Keratinocyte (primary cell): ENCODE data around the gene TIAL1. TPM values are rescaled to one million over a fixed set of nuclear protein-coding genes. Genes with fewer than 3 reads are reported as not detected.

ENCODE experiments used
- DNase-seq: peaks from one replicate; pipeline ENCODE4 v3.0.0-alpha.2; 2011; ENCODE audit warnings: low read depth, missing footprints, low spot score
- FAIRE-seq: peaks from 2 replicates; lab custom pipeline; 2011; peaks lifted over from hg19 to GRCh38; lab: Jason Lieb, UNC
- H2AFZ ChIP-seq: 2 replicates; pipeline ENCODE4 v1.6.0; 2012; ENCODE audit warnings: low read length, control low read depth, inconsistent platforms; ENCODE audit not compliant: control insufficient read depth
- H3K27ac ChIP-seq: 2 replicates; pipeline ENCODE4 v1.5.1; 2011; ENCODE audit warnings: low read length; ENCODE audit not compliant: control insufficient read depth, insufficient read depth
- H3K27me3 ChIP-seq: 3 replicates; pipeline ENCODE4 v1.6.0; 2011; ENCODE audit warnings: low read length; ENCODE audit not compliant: control insufficient read depth, insufficient read depth; ENCODE audit errors: extremely low read depth
- H3K36me3 ChIP-seq, 2 experiments: 2 replicates in 1 of 2; 3 replicates in 1 of 2; pipeline ENCODE4 v1.5.1; 2011; ENCODE audit warnings: low read length in 2 of 2, mild to moderate bottlenecking in 1 of 2; ENCODE audit not compliant: control insufficient read depth in 2 of 2, insufficient read depth in 2 of 2; ENCODE audit errors: extremely low read depth in 1 of 2
- H3K4me1 ChIP-seq: 3 replicates; pipeline ENCODE4 v1.5.1; 2011; ENCODE audit warnings: low read length; ENCODE audit not compliant: control insufficient read depth, insufficient read depth; ENCODE audit errors: extremely low read depth
- H3K4me2 ChIP-seq: 3 replicates; pipeline ENCODE4 v1.6.0; 2011; ENCODE audit warnings: low read depth, low read length; ENCODE audit not compliant: control insufficient read depth, insufficient read depth; ENCODE audit errors: extremely low read depth
- H3K4me3 ChIP-seq, 3 experiments: fragments of 200-600 bp in 1 of 3; sonication (generic) in 1 of 3; 2 replicates in 2 of 3; 3 replicates in 1 of 3; pipeline ENCODE4 v1.5.1; 2011 to 2016; ENCODE audit warnings: low read length in 3 of 3, mild to moderate bottlenecking in 3 of 3, control low read depth in 2 of 3, inconsistent platforms in 1 of 3, low read depth in 1 of 3, mixed read lengths in 1 of 3, mixed run types in 1 of 3, moderate library complexity in 1 of 3; ENCODE audit not compliant: control insufficient read depth in 2 of 3, insufficient read depth in 2 of 3; ENCODE audit errors: extremely low read depth in 1 of 3
- H3K79me2 ChIP-seq: 2 replicates; pipeline ENCODE4 v1.6.0; 2012; ENCODE audit warnings: low read length; ENCODE audit not compliant: control insufficient read depth, insufficient read depth
- H3K9ac ChIP-seq: 3 replicates; pipeline ENCODE4 v1.6.0; 2011; ENCODE audit warnings: low read length; ENCODE audit not compliant: control insufficient read depth, insufficient read depth; ENCODE audit errors: extremely low read depth
- H3K9me1 ChIP-seq: 3 replicates; pipeline ENCODE4 v1.6.0; 2011; ENCODE audit warnings: low read length; ENCODE audit not compliant: control insufficient read depth, insufficient read depth; ENCODE audit errors: extremely low read depth
- H3K9me3 ChIP-seq: 2 replicates; pipeline ENCODE4 v1.5.1; 2012; ENCODE audit warnings: low read depth, low read length; ENCODE audit not compliant: control insufficient read depth
- H4K20me1 ChIP-seq: 3 replicates; pipeline ENCODE4 v1.6.0; 2011; ENCODE audit warnings: low read length; ENCODE audit not compliant: control insufficient read depth, insufficient read depth; ENCODE audit errors: extremely low read depth
- EZH2 ChIP-seq: IDR thresholded peaks from one replicate; pipeline ENCODE4 v1.6.1; 2012; ENCODE audit warnings: inconsistent platforms, mild to moderate bottlenecking, low read length, moderate library complexity
- dilution Hi-C: fragments of 300-500 bp; cut with MboI; formaldehyde crosslinking; loops from one replicate; pipeline ENCODE4 v1.7.0; 2020; ENCODE audit warnings: low sequenced_read_pairs; ENCODE audit not compliant: extremely low pct_ligation_motif_present
- polyA minus RNA-seq, 3 experiments: library from RNA; depleted of rRNA, polyadenylated mRNA; stranded (reverse); fragments of >200 nt; gene quantifications; 1 replicate in 1 of 3; 2 replicates in 1 of 3; 3 replicates in 1 of 3; pipeline ENCODE4 v1.2.3, GENCODE V29; 2011
- polyA plus RNA-seq, 5 experiments: library from polyadenylated mRNA; depleted of rRNA in 3 of 5; stranded (reverse) in 3 of 5; stranded (forward) in 1 of 5; unstranded in 1 of 5; fragments of >200 nt; gene quantifications; 1 replicate in 1 of 5; 2 replicates in 3 of 5; 3 replicates in 1 of 5; pipeline versions ENCODE4 v1.2.1 to v1.2.3, GENCODE V29; 2011 to 2012; ENCODE audit warnings: missing spikeins in 2 of 5, low read depth in 1 of 5, low replicate concordance in 1 of 5
- TF ChIP-seq, protein P1 (sequence below), 3 experiments: IDR thresholded peaks in 1 of 3; conservative IDR thresholded peaks in 1 of 3; optimal IDR thresholded peaks in 1 of 3; 2 replicates in 2 of 3; 3 replicates in 1 of 3; pipeline versions ENCODE3 to v1.5.1; 2011; ENCODE audit warnings: low read length in 3 of 3, mild to moderate bottlenecking in 3 of 3, moderate library complexity in 2 of 3, control low read depth in 1 of 3, inconsistent platforms in 1 of 3; ENCODE audit not compliant: insufficient read depth in 2 of 3; ENCODE audit errors: extremely low read depth in 1 of 3

Gene TIAL1, protein sequence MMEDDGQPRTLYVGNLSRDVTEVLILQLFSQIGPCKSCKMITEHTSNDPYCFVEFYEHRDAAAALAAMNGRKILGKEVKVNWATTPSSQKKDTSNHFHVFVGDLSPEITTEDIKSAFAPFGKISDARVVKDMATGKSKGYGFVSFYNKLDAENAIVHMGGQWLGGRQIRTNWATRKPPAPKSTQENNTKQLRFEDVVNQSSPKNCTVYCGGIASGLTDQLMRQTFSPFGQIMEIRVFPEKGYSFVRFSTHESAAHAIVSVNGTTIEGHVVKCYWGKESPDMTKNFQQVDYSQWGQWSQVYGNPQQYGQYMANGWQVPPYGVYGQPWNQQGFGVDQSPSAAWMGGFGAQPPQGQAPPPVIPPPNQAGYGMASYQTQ
- polyA plus RNA-seq = 66.9 to 117 TPM (median 98.1 TPM) in 3 replicates
- polyA plus RNA-seq (2011; ENCODE audit: low read depth) = 181 TPM
- 42.0 and 70.2 TPM in 2 replicates for polyA plus RNA-seq (2011; cell fraction: cytosol; rRNA removed)
- polyA plus RNA-seq (2011; cell fraction: nucleus; rRNA removed) = 193 and 255 TPM in 2 replicates
- 70.7 and 108 TPM in 2 replicates for polyA plus RNA-seq (2012; ENCODE audit: low replicate concordance)
- polyA minus RNA-seq = 23.8 to 78.1 TPM (median 32.4 TPM) in 3 replicates
- 24.4 TPM for polyA minus RNA-seq (2011; cell fraction: cytosol; rRNA and poly(A)+ RNA removed)
- polyA minus RNA-seq (2011; cell fraction: nucleus; rRNA and poly(A)+ RNA removed) = 35.2 and 69.0 TPM in 2 replicates

DNA sequence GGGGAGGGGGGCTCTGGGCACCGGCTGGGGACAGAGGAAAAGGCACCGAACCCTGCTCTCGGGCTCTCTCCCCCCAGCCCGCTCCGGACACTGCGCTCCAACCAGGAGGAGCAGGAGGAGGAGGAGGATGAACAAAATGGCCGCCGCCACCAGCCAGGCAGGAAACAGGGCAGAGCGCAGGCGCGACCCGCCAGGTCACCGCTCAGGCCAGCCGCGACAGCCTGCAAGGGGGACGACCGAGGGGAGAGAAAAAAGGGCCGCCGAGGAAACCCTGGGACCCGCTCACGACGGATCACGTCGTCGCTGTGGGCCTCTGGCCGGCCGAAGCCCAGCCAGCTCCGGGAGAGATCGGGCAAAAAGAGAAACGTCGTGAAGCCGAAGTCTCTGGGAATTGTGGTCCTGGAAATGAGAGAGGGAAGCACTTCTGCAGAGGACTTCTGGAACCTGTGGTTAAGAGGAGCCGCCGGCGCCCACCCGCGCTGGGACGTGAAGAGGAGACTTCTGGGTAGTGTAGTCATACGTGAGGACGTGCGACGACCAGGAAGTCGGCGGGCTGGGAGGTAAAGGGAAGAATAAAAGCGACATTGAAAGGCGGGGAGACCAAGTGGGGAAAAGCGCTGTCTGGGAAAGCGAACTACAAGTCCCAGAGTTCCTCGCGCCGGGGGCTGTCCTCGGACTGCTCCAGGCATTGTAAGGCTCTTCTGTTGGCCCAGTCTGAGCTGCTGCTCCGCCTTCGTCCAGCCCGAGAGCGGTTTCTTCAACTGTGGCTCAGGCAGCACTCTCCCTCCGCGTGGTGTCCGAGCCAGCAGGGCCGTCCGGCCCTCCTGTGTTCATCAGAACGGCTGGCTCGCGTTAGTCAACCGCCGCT lies at the start of gene TIAL1:
Gene TIAL1 (minus strand): TSS at position 428 of the 868 bp plus-strand sequence. CDS start 499 bp downstream, outside the sequence.
- Histone ChIP-seq H3K36me3 (peaks cover 0 to 6% of the 10 kb centered on the region in 2 experiments), H3K9me1 (no peaks in the 10 kb centered on the region), H3K4me3 (peak within 1 kb of the TSS; percentile 71 to 93 (median 82)), H3K4me2 (peak within 1 kb of the TSS; percentile 89), H3K79me2 (peaks cover 47% of the 10 kb centered on the region), H3K4me1 (peaks cover 34% of the 10 kb centered on the region), H3K27me3 (no peaks in the 10 kb centered on the region), H3K9ac (peak within 1 kb of the TSS; percentile 95), H3K27ac (peak within 1 kb of the TSS; percentile 93), H3K9me3 (no peaks in the 10 kb centered on the region), H2AFZ (peak within 1 kb of the TSS; percentile 89), H4K20me1 (no peaks in the 10 kb centered on the region)
- FAIRE-seq = peak; percentile 96
- peak; percentile 98 for DNase-seq
- TF ChIP-seq EZH2 = no peak
- TF ChIP-seq, protein P1, sequence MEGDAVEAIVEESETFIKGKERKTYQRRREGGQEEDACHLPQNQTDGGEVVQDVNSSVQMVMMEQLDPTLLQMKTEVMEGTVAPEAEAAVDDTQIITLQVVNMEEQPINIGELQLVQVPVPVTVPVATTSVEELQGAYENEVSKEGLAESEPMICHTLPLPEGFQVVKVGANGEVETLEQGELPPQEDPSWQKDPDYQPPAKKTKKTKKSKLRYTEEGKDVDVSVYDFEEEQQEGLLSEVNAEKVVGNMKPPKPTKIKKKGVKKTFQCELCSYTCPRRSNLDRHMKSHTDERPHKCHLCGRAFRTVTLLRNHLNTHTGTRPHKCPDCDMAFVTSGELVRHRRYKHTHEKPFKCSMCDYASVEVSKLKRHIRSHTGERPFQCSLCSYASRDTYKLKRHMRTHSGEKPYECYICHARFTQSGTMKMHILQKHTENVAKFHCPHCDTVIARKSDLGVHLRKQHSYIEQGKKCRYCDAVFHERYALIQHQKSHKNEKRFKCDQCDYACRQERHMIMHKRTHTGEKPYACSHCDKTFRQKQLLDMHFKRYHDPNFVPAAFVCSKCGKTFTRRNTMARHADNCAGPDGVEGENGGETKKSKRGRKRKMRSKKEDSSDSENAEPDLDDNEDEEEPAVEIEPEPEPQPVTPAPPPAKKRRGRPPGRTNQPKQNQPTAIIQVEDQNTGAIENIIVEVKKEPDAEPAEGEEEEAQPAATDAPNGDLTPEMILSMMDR (optimal IDR thresholded peaks at IDR 0.05 in 1 of 3, IDR thresholded peaks at IDR 0.05 in 1 of 3, conservative IDR thresholded peaks at IDR 0.05 in 1 of 3; ENCODE audit: extremely low read depth in 1 of 3, insufficient read depth in 2 of 3, low read length in 3 of 3) = no peak
- dilution Hi-C loops = no loop called here

DNA sequence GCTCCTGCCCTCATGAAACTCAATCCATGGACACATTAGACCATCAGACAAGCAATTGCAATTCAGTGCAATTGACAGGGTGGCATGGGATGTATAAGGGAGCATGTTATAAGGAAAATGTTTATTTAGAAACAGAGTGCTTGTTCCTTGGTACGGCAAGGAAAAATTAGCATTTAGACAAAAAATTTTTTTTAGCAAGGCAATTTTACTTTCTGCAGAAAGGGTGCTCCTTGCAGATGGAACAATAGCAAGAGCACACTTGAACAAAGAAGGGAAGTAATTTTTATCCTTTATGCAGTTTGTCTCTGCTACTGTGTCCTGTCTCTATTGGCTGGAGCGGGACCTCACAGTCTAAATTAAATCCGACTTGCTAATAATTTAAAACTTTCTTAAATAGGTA lies 48.2 kb upstream of the TIAL1 start:
- Histone ChIP-seq H4K20me1 (no peaks in the 10 kb centered on the region), H3K27ac (no peak overlapping the region), H3K9ac (no peak overlapping the region), H3K4me3 (no peak overlapping the region), H3K4me2 (no peak overlapping the region), H3K9me3 (peaks cover 9% of the 10 kb centered on the region), H3K27me3 (no peaks in the 10 kb centered on the region), H2AFZ (no peak overlapping the region), H3K4me1 (no peaks in the 10 kb centered on the region), H3K79me2 (no peaks in the 10 kb centered on the region), H3K9me1 (no peaks in the 10 kb centered on the region), H3K36me3 (no peaks in the 10 kb centered on the region)
- FAIRE-seq = no peak
- TF ChIP-seq, protein P1 (optimal IDR thresholded peaks at IDR 0.05 in 1 of 3, IDR thresholded peaks at IDR 0.05 in 1 of 3, conservative IDR thresholded peaks at IDR 0.05 in 1 of 3; ENCODE audit: extremely low read depth in 1 of 3, insufficient read depth in 2 of 3, low read length in 3 of 3) = no peak
- TF ChIP-seq EZH2 = no peak
- no peak for DNase-seq
- dilution Hi-C loops = no loop called here
